Ovary (tissue), 9 donors: ENCODE measurements around the gene C1orf167. TPM values are rescaled to one million over a fixed set of nuclear protein-coding genes. Genes with fewer than 3 reads are reported as not detected.

ENCODE experiments used
- DNase-seq, 5 donors: peaks; one replicate each; pipeline ENCODE4 v3.0.0-alpha.2; 2019 to 2020
- H3K27ac ChIP-seq, 2 donors: fragments of 200-600 bp; one replicate each; pipeline versions ENCODE4 v1.5.1 to v1.8.0; 2019 to 2022
- H3K27me3 ChIP-seq: fragments of 200-600 bp; one replicate; pipeline ENCODE4 v1.8.0; 2022
- H3K36me3 ChIP-seq: fragments of 200-600 bp; sonication (generic); one replicate; pipeline ENCODE4 v1.5.1; 2019
- H3K4me1 ChIP-seq: one replicate; pipeline ENCODE4 v1.8.1; 2013; ENCODE audit warnings: mild to moderate bottlenecking, moderate library complexity; ENCODE audit not compliant: insufficient read depth
- H3K4me3 ChIP-seq: fragments of 200-600 bp; sonication (generic); one replicate; pipeline ENCODE4 v1.5.1; 2017
- H3K9me3 ChIP-seq, 2 donors: fragments of 200-600 bp in 1 of 2; sonication (generic) in 1 of 2; one replicate each; pipeline versions ENCODE4 v1.5.1 to v1.8.1; 2013 to 2019; ENCODE audit warnings: mild to moderate bottlenecking in 1 of 2, moderate library complexity in 1 of 2
- CTCF ChIP-seq, 3 donors: fragments of 450-650 bp in 2 of 3; fragments of 200-600 bp in 1 of 3; IDR thresholded peaks; one replicate each; pipeline versions ENCODE4 v1.5.1 to v1.8.0; 2016 to 2022; ENCODE audit warnings: antibody characterized with exemption in 3 of 3, mild to moderate bottlenecking in 1 of 3
- EP300 ChIP-seq: sonication (generic); formaldehyde crosslinking; IDR thresholded peaks from one replicate; pipeline ENCODE4 v1.6.1; 2017; ENCODE audit warnings: antibody characterized with exemption
- POLR2A ChIP-seq: fragments of 450-650 bp; IDR thresholded peaks from one replicate; pipeline ENCODE4 v1.6.1; 2017; ENCODE audit warnings: antibody characterized with exemption, mild to moderate bottlenecking, moderate library complexity
- WGBS, 3 donors: extraction: QIAGEN DNeasy Blood & Tissue Kit in 1 of 3; methylation state at CpG; one replicate each; pipeline versions ENCODE4 v1.1.5 to v1.1.7; 2013 to 2017; 5-methylcytosine and 5-hydroxymethylcytosine counted together
- intact Hi-C, 4 donors: fragments of 100-400 bp; cut with DNase I; formaldehyde crosslinking; loops; one replicate each; pipeline versions ENCODE4 v1.11.0 to v1.15.1; 2022 to 2023
- polyA plus RNA-seq, 2 donors: library from polyadenylated mRNA; stranded (reverse); fragments of 200-250 nt in 1 of 2; fragments of 350-450 nt in 1 of 2; fragmentation: Illumina TruSeq in 1 of 2; extraction: RNeasy Lipid Tissue Mini Kit (QIAGEN cat#74804) in 1 of 2; gene quantifications; one replicate each; pipeline ENCODE4 v1.2.3, GENCODE V29; 2013 to 2014
- total RNA-seq, 7 donors: library from RNA; depleted of rRNA in 2 of 7; stranded (reverse); fragments of >200 nt in 2 of 7; fragmentation: NEBNext Ultra II Directional in 3 of 7; extraction: Animal tissue kit (Norgen Biotek cat#: 25700) in 3 of 7; gene quantifications; one replicate each; pipeline versions ENCODE4 v1.1.0 to v1.2.4, GENCODE V29; 2016 to 2023
- donor health status: DM: no; HTN: no; CAD: no; lungs with moderate emphysema.
- donor health status: DM: no; HTN: no; CAD: no.
- donor health status: Bipolar disorder and iron deficiency.
- donor health status: DM: yes; HTN: yes; CAD: no.
- donor health status: DM: no; HTN: no; CAD: no.
- donor health status: DM: yes; HTN: yes; CAD: no.

C1orf167 gene
- total and polyA plus RNA-seq, 9 donors = 0.48 to 4.4 (median 1.4) TPM; not detected in 2

DNA sequence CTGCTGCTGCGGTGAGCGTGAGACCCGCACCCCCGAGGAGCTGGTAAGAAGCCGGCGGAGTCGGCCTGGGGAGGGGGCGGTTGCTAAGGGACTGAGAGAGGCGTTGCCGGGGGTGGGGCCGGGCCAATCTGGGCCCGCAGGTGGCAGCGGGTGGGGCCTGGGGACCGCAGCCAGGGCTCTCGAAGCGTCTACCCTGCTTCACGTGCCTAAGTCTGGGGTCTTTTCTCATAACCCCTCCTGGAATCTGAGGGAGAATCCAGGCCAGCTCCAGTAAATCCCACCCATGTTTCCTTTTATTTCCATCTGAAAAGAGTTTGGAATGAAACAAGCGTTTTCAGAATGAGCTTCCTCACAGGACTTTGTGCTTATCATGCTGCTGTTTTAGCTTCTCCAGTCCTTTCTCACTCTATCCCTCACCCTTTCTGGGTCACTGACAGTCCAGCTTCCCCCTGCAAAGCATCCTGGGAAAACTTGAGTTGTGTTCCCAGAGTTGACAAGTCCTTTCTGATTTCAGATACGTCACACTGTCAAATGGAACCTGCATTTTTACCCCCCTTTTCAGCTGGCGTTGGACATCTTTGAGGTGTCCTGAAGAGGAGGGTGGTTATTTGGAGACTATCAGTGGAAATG is 44.4 kb downstream of the C1orf167 start:
- Histone ChIP-seq H3K27ac (peak overlapping the region; percentile 95 to 96), H3K9me3 (no peaks in the 10 kb centered on the region), H3K27me3 (no peaks in the 10 kb centered on the region), H3K4me1 (no peaks in the 10 kb centered on the region), H3K36me3 (no peaks in the 10 kb centered on the region), H3K4me3 (peak overlapping the region; percentile 80)
- peak in 2 of 5 donors; percentile 16 to 30 for DNase-seq
- 0 to 3% (median 1%) methylated on average over 17 to 20 of the region's 20 CpGs for WGBS, 3 donors
- intact Hi-C loops = no loop called here
- TF ChIP-seq POLR2A (no peak), CTCF (IDR thresholded peaks at IDR 0.05) (peak in 1 of 3 donors; percentile 23), EP300 (no peak)

- no peaks in the 10 kb centered on the region for H3K9me3 ChIP-seq
- H3K27me3 ChIP-seq = no peaks in the 10 kb centered on the region
- 34 to 39% (median 37%) methylated on average over 2 of the region's 2 CpGs for WGBS, 3 donors
- no peaks in the 10 kb centered on the region for H3K4me1 ChIP-seq
- peak overlapping the region; percentile 95 to 96 for H3K27ac ChIP-seq
- H3K36me3 ChIP-seq = no peaks in the 10 kb centered on the region
- no peak for TF ChIP-seq CTCF (IDR thresholded peaks at IDR 0.05)
- no peak for TF ChIP-seq EP300
- no peak for TF ChIP-seq POLR2A
- DNase-seq = peak in 1 of 5 donors; percentile 13
- peak overlapping the region; percentile 80 for H3K4me3 ChIP-seq
- intact Hi-C loops = no loop called here
Observed at GRCh38 chr1:11807133-11807532, 45.1 kb downstream of the C1orf167 start.

- TF ChIP-seq POLR2A = no peak
- no peak for TF ChIP-seq EP300
- no peak for TF ChIP-seq CTCF (IDR thresholded peaks at IDR 0.05)
- DNase-seq = no peak
- H3K36me3 ChIP-seq = no peaks in the 10 kb centered on the region
- intact Hi-C loops = no loop called here
- no peaks in the 10 kb centered on the region for H3K27me3 ChIP-seq
- H3K4me1 ChIP-seq = no peaks in the 10 kb centered on the region
- H3K9me3 ChIP-seq = no peaks in the 10 kb centered on the region
- no peak overlapping the region for H3K4me3 ChIP-seq
- 85 to 90% (median 88%) methylated on average over 5 of the region's 5 CpGs for WGBS, 3 donors
- no peak overlapping the region for H3K27ac ChIP-seq
Observed at GRCh38 chr1:11813021-11813420, 51.0 kb downstream of the C1orf167 start.

DNA sequence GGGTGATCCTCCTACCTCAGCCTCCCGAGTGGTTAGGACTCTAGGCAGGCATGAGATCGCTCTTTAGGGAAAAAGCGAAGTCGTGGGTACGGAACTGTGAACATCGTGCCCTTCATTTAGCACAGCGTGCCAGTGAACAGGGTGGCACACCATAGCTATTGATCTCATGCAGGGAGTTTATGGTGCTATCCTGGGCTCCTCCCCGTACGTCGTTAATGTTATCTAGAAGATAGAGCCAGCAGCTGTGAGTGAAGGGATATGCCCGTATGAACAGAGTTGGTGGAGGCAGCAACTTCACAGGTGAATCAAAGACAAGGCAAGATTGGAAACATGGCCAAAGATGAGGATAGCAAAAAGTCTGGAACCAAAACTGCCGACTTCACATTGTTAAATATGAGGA is 55.2 kb downstream of the C1orf167 start:
- Histone ChIP-seq H3K4me3 (no peak overlapping the region), H3K4me1 (no peaks in the 10 kb centered on the region), H3K9me3 (no peaks in the 10 kb centered on the region), H3K36me3 (no peaks in the 10 kb centered on the region), H3K27ac (no peak overlapping the region), H3K27me3 (no peaks in the 10 kb centered on the region)
- intact Hi-C loops = no loop called here
- TF ChIP-seq POLR2A (no peak), EP300 (no peak), CTCF (IDR thresholded peaks at IDR 0.05) (no peak)
- WGBS, 3 donors = 79 to 86% (median 81%) methylated on average over 12 of the region's 12 CpGs
- no peak for DNase-seq
